SH-SY5Y (cell line): ENCODE data around the gene GSTCD.

Experiments used
- GATA2 ChIP-seq: IDR thresholded peaks from 2 replicates; pipeline ENCODE4 v1.6.1; 2011; ENCODE audit warnings: mild to moderate bottlenecking, low read depth, low read length
- GATA3 ChIP-seq: IDR thresholded peaks from 2 replicates; pipeline ENCODE4 v1.6.1; 2011; ENCODE audit warnings: low read depth, mild to moderate bottlenecking, low read length, moderate library complexity

GSTCD gene

GRCh38 chr4:105708181-105709080, at the start of gene GSTCD, which contains the start of gene INTS12:
GSTCD (plus strand) TSS chr4:105708784; CDS start chr4:105717614, 8,830 bp downstream.
INTS12 (minus strand) TSS chr4:105708689; CDS start chr4:105700005, 8,684 bp downstream.
- TF ChIP-seq GATA3, result no peak
- TF ChIP-seq GATA2, result peak; percentile 28; the same call in 1 of the 2 replicates

GRCh38 chr4:105659190-105659589, 49.4 kb upstream of the GSTCD start:
- TF ChIP-seq GATA3, result no peak

GRCh38 chr4:105661028-105661427, 47.6 kb upstream of the GSTCD start:
- TF ChIP-seq GATA2, result no peak
- no peak for TF ChIP-seq GATA3

GRCh38 chr4:105662935-105663675, 45.5 kb upstream of the GSTCD start:
- no peak for TF ChIP-seq GATA3
- TF ChIP-seq GATA2, result no peak

GRCh38 chr4:105666693-105667092, 41.9 kb upstream of the GSTCD start:
- TF ChIP-seq GATA2, result no peak

- TF ChIP-seq GATA3, result no peak
- TF ChIP-seq GATA2, result no peak
These were observed 37.9 kb upstream of the GSTCD start for GRCh38 chr4:105670684-105671083.

- TF ChIP-seq GATA3, result no peak
- no peak for TF ChIP-seq GATA2
These were observed 37.3 kb upstream of the GSTCD start for GRCh38 chr4:105671301-105671700.

GRCh38 chr4:105674011-105674410, 34.6 kb upstream of the GSTCD start:
- TF ChIP-seq GATA2, result no peak
- no peak for TF ChIP-seq GATA3

GRCh38 chr4:105677709-105678108, 30.9 kb upstream of the GSTCD start:
- TF ChIP-seq GATA2 (no peak), GATA3 (no peak)

GRCh38 chr4:105679186-105679585, 29.4 kb upstream of the GSTCD start:
- no peak for TF ChIP-seq GATA3
- TF ChIP-seq GATA2, result no peak

- no peak for TF ChIP-seq GATA3
- TF ChIP-seq GATA2, result no peak
These were observed 25.5 kb upstream of the GSTCD start for GRCh38 chr4:105683038-105683437.

GRCh38 chr4:105686571-105686970, 22.0 kb upstream of the GSTCD start:
- TF ChIP-seq GATA3, result no peak
- no peak for TF ChIP-seq GATA2

GRCh38 chr4:105698607-105699006, 10.0 kb upstream of the GSTCD start:
- TF ChIP-seq GATA2 (no peak), GATA3 (no peak)

- TF ChIP-seq GATA3 (no peak), GATA2 (no peak)
These were observed 803 bp upstream of the GSTCD start for GRCh38 chr4:105707782-105708180.

- TF ChIP-seq GATA2 (no peak), GATA3 (no peak)
These were observed 482 bp downstream of the GSTCD start for GRCh38 chr4:105709081-105709450.

- no peak for TF ChIP-seq GATA3
- no peak for TF ChIP-seq GATA2
These were observed 1.5 kb downstream of the GSTCD start for GRCh38 chr4:105710012-105710600.

- TF ChIP-seq GATA3 (peak; percentile 81), GATA2 (peak; percentile 76)
These were observed 2.1 kb downstream of the GSTCD start for GRCh38 chr4:105710678-105711077.
